SK-MEL-5 (cell line): ENCODE measurements around the gene EPG5. TPM values are rescaled to one million over a fixed set of nuclear protein-coding genes. Genes with fewer than 3 reads are reported as not detected.
"Not testable (repeated sequence)": the region's sequence is repeated elsewhere in the genome, so short reads cannot be mapped to it uniquely, and the experiment has no call there.

Source experiments
- DNase-seq: peaks from one replicate; pipeline ENCODE4 v3.0.0-alpha.2; 2016; ENCODE audit warnings: low read depth, low spot score
- in situ Hi-C: cut with HindIII; loops from 2 replicates; pipeline ENCODE4 v1.10.0; 2016; ENCODE audit warnings: low sequenced_read_pairs, high pct_unique_total_duplicates, low pct_unique_long_range_greater_than_20kb
- total RNA-seq: library from RNA; depleted of rRNA; stranded (reverse); fragments of >200 nt; shearing (Covaris generic); gene quantifications from 2 replicates; pipeline ENCODE4 v1.2.3, GENCODE V29; 2014

Gene EPG5
- total RNA-seq, 1 experiment from 2014 or later = 27.4 TPM

DNA sequence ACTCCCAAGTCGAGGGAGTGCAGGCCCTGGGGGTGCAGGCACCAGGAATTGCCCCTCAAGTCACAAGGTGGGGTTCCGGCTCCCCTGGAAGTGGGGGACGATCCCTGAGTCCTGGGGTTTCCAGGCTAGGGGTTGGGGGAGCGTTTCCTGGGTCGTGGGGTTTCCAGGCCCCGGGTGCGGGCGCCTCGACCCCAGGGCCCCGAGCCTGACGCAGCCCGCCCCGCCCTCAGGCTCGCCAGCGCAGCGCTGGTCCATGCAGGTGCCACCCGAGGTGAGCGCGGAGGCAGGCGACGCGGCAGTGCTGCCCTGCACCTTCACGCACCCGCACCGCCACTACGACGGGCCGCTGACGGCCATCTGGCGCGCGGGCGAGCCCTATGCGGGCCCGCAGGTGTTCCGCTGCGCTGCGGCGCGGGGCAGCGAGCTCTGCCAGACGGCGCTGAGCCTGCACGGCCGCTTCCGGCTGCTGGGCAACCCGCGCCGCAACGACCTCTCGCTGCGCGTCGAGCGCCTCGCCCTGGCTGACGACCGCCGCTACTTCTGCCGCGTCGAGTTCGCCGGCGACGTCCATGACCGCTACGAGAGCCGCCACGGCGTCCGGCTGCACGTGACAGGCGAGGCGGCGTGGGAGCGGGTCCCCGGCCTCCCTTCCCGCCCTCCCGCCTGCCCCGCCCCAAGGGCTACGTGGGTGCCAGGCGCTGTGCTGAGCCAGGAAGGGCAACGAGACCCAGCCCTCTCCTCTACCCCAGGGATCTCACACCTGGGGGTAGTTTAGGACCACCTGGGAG lies 129.7 kb downstream of the EPG5 start:
- in situ Hi-C loops = no loop called here
- DNase-seq = no peak

GRCh38 chr18:45836242-45837205 lies 130.6 kb downstream of the EPG5 start:
- in situ Hi-C loops = no loop called here

DNA sequence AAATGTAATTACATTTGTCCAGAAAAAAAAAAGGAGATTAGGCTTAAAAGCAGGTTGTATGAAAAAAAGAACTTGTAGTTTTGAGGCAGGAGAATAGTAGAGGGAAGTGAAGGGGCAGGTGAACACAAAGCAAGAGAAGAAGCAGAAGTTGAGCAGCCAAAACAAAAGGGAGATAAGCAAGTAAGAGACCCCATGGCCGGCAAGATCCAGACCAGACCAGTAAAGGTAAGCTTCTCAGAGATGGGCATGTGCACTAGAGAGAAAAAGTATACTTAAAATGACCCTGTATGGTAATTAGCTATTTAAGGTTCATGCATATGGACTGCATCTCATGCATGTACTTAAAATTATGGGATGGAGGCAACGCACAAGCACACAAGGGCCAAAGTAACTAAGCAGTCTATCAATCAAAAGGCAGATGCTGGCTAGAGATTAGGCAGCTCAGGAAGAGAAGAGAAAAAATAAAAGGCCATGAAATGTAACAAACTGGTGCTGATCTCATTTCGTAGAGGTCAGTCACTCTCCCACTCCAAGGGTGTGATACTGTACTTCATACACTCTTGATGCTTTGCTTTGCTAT lies 132.0 kb downstream of the EPG5 start:
- in situ Hi-C loops = no loop called here
- DNase-seq = no peak

More at GRCh38 chr18:45836242-45837205, 130.6 kb downstream of the EPG5 start:
- peak; percentile 67 for DNase-seq

DNA sequence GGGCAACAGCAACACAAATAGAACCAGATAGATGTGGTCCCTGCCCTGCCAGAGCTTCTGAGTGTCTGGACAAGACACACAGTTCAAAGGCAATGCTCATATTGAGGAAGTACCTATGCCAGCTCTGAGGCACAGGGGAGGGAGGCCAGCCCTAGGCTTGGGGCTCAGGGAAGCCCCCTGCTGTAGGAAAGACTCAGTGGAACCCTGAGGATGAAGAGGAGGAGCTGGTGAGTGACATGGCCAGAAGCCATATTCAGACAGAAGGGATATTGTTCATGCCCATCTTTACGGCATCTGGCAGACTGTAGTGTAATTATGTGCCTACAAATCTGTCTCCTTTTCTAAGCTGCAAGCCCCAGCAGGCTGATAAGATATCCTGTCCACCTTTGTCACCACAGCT lies 132.8 kb downstream of the EPG5 start:
- peak; percentile 37 for DNase-seq
- in situ Hi-C loops = no loop called here

- in situ Hi-C loops = no loop called here
- no peak for DNase-seq
These were observed 133.3 kb downstream of the EPG5 start for GRCh38 chr18:45833846-45834245.

- in situ Hi-C loops = no loop called here
- no peak for DNase-seq
These were observed 136.2 kb downstream of the EPG5 start for GRCh38 chr18:45830917-45831316.

DNA sequence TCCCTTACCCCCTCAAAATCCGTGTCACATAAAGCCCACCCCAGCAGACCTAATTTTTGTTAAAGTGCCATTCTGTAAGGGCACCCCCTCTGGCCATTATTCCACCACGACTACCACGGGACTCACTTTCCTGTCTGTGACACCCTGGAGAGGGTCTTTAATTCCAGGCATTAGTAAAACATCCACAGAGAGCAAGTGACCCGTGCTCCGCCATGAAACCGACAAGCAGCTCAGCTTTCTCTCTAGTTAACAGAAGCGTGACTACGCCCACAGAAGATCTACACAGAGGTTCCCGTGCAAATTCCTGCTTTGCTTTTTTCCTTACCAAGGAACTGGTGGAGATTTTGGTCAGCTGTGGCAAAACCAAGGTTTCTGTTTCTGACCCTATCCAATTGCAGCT lies 137.3 kb downstream of the EPG5 start:
- in situ Hi-C loops = no loop called here
- no peak for DNase-seq

DNA sequence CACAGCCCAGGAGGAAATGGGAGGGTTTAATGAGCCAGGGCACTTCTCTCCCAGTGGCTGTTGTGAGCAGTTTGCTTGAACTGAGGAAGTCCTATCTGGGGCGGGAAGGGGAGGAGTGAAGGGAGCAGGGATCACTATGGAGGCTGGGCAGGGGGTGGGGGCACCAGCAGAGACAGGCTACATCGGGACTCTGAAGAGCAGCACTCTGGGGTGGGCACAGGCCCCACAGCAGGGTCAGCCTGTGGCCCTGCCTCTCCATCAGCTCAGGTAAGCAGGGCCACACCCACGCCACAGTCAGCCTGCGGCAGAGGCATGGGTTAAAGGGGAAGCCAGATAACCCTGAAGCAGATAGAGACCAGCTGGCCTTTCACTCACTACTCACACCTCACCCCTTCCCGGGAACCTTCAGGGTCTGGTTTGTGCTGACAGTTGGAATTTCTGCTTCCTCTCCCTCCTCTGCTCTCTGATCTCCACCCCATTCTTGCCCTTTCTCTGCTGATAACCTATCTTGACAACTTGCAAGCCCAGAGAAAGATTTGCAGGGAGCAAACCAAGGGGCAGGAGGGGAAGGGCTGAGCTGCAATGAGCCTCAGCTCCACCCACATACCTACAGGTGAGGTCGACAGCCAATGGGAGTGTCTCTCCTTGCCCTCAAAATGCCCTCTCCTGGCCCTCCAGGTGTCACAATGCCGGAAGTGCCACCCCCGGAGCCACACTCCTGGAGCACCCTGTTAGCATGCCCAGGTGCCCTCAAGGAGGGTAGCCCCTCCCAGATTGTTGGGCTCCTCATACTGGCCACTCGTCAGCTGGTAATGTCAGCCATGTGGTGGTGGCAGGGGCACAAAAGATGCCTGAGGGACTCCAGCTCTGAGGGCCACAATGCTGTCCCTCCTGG lies 138.0 kb downstream of the EPG5 start:
- in situ Hi-C loops = no loop called here
- no peak for DNase-seq

- in situ Hi-C loops, DNase-seq: not testable (repeated sequence)
These were observed 140.4 kb downstream of the EPG5 start for GRCh38 chr18:45826716-45827115.

GRCh38 chr18:45826084-45826483 lies 141.0 kb downstream of the EPG5 start:
- DNase-seq = no peak
- in situ Hi-C loops = no loop called here

GRCh38 chr18:45825258-45826044 lies 141.7 kb downstream of the EPG5 start, which contains the start of gene SIGLEC15:
TSS of gene SIGLEC15 (plus strand) at chr18:45825675. CDS start at chr18:45825729, 54 bp downstream.
- no peak for DNase-seq
- in situ Hi-C loops = no loop called here

DNA sequence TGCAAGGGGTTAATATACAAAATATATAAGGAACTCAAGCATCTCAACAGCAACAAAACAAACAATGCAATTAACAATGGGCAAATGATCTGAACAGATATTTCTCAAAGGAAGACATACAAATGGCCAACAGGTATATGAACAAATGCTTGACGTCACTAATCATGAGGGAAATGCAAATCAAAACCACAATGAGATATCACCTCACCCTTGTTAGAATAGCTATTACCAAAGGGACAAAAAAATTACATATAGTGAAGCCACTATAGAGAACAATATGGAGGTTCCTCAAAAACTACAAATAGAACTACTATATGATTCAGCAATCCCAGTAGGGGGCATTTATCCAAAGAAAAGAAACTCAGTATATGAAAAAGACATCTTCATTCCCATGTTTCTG lies 145.4 kb downstream of the EPG5 start:
- DNase-seq = no peak

DNA sequence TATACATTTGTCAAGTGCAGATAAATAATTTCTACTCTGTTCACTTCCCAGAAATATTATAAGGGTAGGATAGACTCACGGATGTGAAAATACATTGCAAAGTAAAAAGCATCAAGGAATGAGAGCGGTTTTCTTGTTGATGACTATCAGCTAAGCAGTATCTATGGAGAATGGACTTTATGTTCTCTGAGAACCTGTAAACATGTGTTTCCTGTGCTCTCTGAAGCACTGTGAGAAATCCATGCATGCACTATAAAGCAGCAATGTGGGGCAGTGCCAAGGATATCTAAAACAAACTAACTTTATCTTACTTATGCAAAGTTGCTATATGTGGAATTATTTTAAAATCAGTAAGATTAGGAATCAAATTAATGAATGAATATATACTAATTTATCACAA lies 146.1 kb downstream of the EPG5 start:
- no peak for DNase-seq
- in situ Hi-C loops = no loop called here

More for the DNA sequence above, 145.4 kb downstream of the EPG5 start:
- in situ Hi-C loops = no loop called here

DNA sequence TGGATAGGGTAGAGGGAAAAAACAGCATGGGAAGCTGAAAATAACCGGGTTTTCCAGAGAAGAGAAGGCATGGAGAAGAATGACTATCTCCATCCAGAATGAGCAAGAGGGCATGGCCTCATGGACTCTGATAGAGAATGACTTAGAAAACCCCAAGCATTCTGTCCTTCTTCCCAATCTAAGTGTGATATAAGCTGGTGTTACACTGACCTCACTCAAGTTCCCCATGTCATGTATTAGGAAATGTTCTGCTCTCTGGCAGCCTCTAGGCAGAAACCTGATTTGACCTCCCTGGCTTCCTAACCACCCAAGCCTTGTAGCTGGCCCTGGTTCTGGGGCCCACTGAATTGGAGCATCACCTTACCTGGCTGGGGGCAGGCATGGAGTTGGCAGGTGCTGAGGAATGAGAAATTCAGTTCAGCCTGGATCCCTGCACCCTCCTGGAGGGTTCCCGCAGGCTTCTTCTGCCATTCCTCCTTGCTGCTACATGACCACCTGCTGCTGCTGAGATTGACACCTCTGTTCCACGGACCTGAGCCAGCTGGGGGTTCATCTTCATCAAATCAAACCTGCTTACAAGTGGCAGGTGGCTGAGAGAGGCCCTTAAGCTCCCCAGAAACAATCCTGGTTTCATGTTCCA lies 146.9 kb downstream of the EPG5 start:
- DNase-seq = no peak
- in situ Hi-C loops = no loop called here

- in situ Hi-C loops, DNase-seq: not testable (repeated sequence)
These were observed 148.4 kb downstream of the EPG5 start for GRCh38 chr18:45818765-45819164.

DNA sequence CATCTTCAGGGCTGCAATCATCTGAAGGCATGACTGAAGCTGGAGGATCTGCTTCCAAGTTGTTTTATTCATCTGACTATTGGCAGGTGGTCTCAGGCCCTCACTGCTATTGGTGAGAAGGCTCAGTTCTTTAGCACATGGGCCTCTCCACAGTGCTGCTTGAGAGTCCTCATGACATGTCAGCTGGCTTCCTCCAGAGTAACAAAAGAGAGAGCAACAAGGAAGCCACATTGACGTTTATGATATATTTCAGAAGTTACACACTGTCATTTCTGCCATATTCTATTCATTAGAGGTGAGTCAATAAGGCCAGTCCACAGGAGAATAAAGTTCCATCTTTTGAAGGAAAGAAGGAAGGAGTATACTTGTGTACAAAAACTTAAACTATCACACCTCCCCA lies 149.6 kb downstream of the EPG5 start:
- in situ Hi-C loops = no loop called here
- DNase-seq = no peak
